Left lung (tissue), 10 donors: Measurements from ENCODE around the gene MGAT5. TPM values are rescaled to one million over a fixed set of nuclear protein-coding genes. Genes with fewer than 3 reads are reported as not detected.

ENCODE experiments used
- ATAC-seq: fragments of 200-7000 bp; cut with Tn5 transposase; one replicate; pipeline ENCODE4 v1.9.1; 2020; ENCODE audit warnings: moderate library complexity
- DNase-seq, 4 donors: peaks; one replicate each; pipeline ENCODE4 v3.0.0-alpha.2; 2013 to 2020
- H3K27ac ChIP-seq, 2 donors: fragments of 200-600 bp; sonication (generic) in 1 of 2; one replicate each; pipeline versions ENCODE4 v1.5.0 to v1.8.0; 2020 to 2021
- H3K27me3 ChIP-seq, 2 donors: fragments of 200-600 bp; sonication (generic) in 1 of 2; one replicate each; pipeline versions ENCODE4 v1.5.0 to v1.8.0; 2020 to 2021
- H3K36me3 ChIP-seq, 2 donors: fragments of 200-600 bp; sonication (generic) in 1 of 2; one replicate each; pipeline versions ENCODE4 v1.5.0 to v1.8.0; 2020 to 2021
- H3K4me1 ChIP-seq, 2 donors: fragments of 200-600 bp; one replicate each; pipeline ENCODE4 v1.8.0; 2021
- H3K4me3 ChIP-seq, 2 donors: fragments of 200-600 bp; sonication (generic) in 1 of 2; one replicate each; pipeline versions ENCODE4 v1.5.0 to v1.8.0; 2020 to 2021; ENCODE audit warnings: mild to moderate bottlenecking in 1 of 2
- H3K9me3 ChIP-seq, 2 donors: fragments of 200-600 bp; sonication (generic) in 1 of 2; one replicate each; pipeline versions ENCODE4 v1.5.0 to v1.8.0; 2020 to 2021
- intact Hi-C, 2 donors: fragments of 100-400 bp; cut with DNase I; formaldehyde crosslinking; loops; one replicate each; pipeline versions ENCODE4 v1.11.2 to v1.14.2; 2022
- polyA plus RNA-seq, 6 donors: library from polyadenylated mRNA; unstranded; fragments of 120-200 nt; gene quantifications; one replicate each; pipeline ENCODE4 v1.2.1, GENCODE V29; 2013; ENCODE audit not compliant: insufficient read length in 6 of 6
- total RNA-seq, 2 donors: library from RNA; stranded (reverse); fragmentation: NEBNext Ultra II Directional; extraction: Animal tissue kit (Norgen Biotek cat#: 25700); gene quantifications; one replicate each; pipeline ENCODE4 v1.2.1, GENCODE V29; 2021
- TF ChIP-seq, protein P1 (sequence below), 2 donors: fragments of 200-600 bp; sonication (generic) in 1 of 2; IDR thresholded peaks; one replicate each; pipeline versions ENCODE4 v1.5.0 to v1.8.0; 2021; ENCODE audit warnings: antibody characterized with exemption in 2 of 2
- donor health status: DM: no; HTN: yes; CAD: no.
- donor health status: DM: no; HTN: no; CAD: no.

MGAT5 gene
- total and polyA plus RNA-seq, 8 donors = 24.5 to 57.0 (median 28.1) TPM

DNA sequence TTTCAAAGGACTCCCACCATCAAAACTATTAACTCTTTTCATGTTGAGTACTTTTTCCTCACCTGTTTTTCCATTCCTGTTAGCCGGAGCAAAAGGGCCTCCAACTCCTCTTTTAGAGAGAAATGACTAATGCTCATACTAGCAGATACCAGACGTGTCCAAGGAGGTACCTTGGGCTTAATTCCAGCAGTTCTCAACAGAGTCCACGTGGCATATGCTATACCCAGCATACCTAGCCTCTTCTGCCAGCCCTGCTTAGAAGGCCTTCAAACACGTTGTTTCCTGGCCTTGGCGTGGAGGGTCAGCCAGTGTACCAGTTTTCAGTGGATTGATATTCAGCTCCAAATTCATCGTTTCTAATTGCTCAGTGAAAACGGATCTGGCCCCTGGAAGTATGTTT lies 123.9 kb downstream of the MGAT5 start:
- H3K4me1 ChIP-seq = no peaks in the 10 kb centered on the region
- ATAC-seq = no peak
- TF ChIP-seq, protein P1, sequence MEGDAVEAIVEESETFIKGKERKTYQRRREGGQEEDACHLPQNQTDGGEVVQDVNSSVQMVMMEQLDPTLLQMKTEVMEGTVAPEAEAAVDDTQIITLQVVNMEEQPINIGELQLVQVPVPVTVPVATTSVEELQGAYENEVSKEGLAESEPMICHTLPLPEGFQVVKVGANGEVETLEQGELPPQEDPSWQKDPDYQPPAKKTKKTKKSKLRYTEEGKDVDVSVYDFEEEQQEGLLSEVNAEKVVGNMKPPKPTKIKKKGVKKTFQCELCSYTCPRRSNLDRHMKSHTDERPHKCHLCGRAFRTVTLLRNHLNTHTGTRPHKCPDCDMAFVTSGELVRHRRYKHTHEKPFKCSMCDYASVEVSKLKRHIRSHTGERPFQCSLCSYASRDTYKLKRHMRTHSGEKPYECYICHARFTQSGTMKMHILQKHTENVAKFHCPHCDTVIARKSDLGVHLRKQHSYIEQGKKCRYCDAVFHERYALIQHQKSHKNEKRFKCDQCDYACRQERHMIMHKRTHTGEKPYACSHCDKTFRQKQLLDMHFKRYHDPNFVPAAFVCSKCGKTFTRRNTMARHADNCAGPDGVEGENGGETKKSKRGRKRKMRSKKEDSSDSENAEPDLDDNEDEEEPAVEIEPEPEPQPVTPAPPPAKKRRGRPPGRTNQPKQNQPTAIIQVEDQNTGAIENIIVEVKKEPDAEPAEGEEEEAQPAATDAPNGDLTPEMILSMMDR (IDR thresholded peaks at IDR 0.05) = no peak
- H3K27ac ChIP-seq = no peak overlapping the region
- intact Hi-C loops = no loop called here
- no peak for DNase-seq
- H3K9me3 ChIP-seq = no peaks in the 10 kb centered on the region
- no peaks in the 10 kb centered on the region for H3K27me3 ChIP-seq
- no peak overlapping the region for H3K4me3 ChIP-seq
- H3K36me3 ChIP-seq = peaks cover 0 to 16% of the 10 kb centered on the region in 2 donors

DNA sequence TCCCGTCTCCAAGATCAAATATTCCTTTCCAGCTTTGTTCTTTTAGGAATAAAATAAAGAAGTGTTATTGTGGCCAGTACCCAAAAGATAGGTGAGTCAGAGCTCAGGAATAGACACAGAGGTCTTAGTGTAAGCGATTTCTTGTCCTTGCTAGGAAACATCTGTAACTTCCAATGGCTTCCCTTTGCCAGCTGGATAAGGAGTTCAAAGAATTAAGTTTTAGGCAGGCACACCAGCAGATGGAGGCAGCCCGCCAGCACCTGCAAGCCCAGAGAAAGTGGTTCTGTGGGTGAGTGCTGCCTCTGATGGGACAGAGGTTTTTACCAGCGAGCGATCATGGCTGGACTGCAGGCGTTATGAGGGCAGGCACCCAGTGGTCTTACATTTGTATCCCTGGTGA lies 125.4 kb downstream of the MGAT5 start:
- intact Hi-C loops = no loop called here
- Histone ChIP-seq H3K9me3 (no peaks in the 10 kb centered on the region), H3K27ac (no peak overlapping the region), H3K4me3 (no peak overlapping the region), H3K36me3 (peaks cover 0 to 16% of the 10 kb centered on the region in 2 donors), H3K27me3 (no peaks in the 10 kb centered on the region), H3K4me1 (no peaks in the 10 kb centered on the region)
- DNase-seq (no peak), ATAC-seq (no peak)
- TF ChIP-seq, protein P1 (IDR thresholded peaks at IDR 0.05) = no peak

DNA sequence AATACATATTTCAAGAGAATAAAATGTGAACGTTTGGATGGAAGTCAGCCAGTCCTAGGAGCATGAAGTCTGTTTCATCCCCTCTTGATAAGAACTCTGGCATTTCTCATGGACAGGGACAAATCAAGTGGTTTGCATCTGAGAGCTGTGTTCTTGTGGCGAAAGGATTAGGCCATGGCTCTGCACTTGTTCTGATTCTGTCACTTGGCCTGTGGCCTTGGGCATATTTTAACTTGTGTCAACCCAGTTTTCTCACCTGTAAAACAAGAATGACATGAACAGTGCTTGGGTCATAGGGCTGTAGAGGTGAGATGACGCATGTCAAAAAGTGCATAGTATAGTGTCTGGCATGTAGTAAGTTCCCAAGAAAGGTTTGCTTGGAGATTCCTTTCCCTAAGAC lies 125.8 kb downstream of the MGAT5 start:
- Histone ChIP-seq H3K9me3 (no peaks in the 10 kb centered on the region), H3K27ac (no peak overlapping the region), H3K27me3 (no peaks in the 10 kb centered on the region), H3K4me1 (no peaks in the 10 kb centered on the region), H3K36me3 (peaks cover 0 to 16% of the 10 kb centered on the region in 2 donors), H3K4me3 (no peak overlapping the region)
- ATAC-seq (no peak), DNase-seq (no peak)
- intact Hi-C loops = no loop called here
- TF ChIP-seq, protein P1 (IDR thresholded peaks at IDR 0.05) = no peak

DNA sequence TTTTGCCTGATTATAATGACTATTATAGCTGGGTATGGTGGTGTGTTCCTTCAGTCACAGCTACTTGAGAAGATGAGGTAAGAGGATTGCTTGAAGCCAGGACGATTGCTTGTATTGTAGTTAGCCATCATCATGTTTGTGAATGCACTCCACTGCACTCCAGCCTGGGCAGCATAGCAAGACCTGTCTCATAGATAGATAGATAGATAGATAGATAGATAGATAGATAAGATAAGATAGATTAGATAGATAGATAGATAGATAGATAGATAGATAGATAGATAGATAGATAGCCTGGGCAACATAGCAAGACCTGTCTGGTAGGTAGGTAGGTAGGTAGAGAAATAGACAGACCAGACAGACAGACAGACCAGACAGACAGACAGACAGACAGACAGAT lies 127.3 kb downstream of the MGAT5 start:
- no peaks in the 10 kb centered on the region for H3K27me3 ChIP-seq

DNA sequence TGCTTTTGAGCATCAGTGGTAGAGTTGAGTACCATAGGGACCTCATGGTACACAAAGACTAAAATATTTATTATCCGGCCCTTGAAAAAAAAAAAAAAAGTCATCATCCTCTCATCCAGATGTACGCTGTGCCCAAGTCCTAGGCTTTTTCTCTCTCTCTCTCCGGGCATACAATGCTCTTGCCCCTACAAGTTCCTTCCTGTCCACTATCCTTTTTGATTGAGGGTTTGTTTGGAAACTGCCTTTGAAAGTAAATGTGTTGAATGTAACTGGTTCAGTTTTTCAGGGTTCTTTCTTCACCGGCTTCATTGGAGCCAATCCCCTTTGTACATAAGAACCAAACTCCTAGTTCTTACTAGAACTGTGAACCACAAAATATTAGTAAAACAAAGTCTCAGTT lies 130.3 kb downstream of the MGAT5 start:
- TF ChIP-seq, protein P1 (IDR thresholded peaks at IDR 0.05) = no peak
- no peaks in the 10 kb centered on the region for H3K4me1 ChIP-seq
- no peak overlapping the region for H3K4me3 ChIP-seq
- intact Hi-C loops = no loop called here
- no peaks in the 10 kb centered on the region for H3K27me3 ChIP-seq
- H3K9me3 ChIP-seq = no peaks in the 10 kb centered on the region
- DNase-seq (no peak), ATAC-seq (no peak)
- no peak overlapping the region for H3K27ac ChIP-seq
- no peaks in the 10 kb centered on the region for H3K36me3 ChIP-seq

More for the DNA sequence above, 127.3 kb downstream of the MGAT5 start:
- intact Hi-C loops = no loop called here
- ATAC-seq (no peak), DNase-seq (no peak)
- no peak overlapping the region for H3K4me3 ChIP-seq
- no peaks in the 10 kb centered on the region for H3K9me3 ChIP-seq
- H3K27ac ChIP-seq = no peak overlapping the region
- no peaks in the 10 kb centered on the region for H3K4me1 ChIP-seq
- H3K36me3 ChIP-seq = peaks cover 0 to 12% of the 10 kb centered on the region in 2 donors
- TF ChIP-seq, protein P1 (IDR thresholded peaks at IDR 0.05) = no peak
